Dermis blood vessel endothelial cell (primary cell): ENCODE measurements around the gene EYS. TPM values are rescaled to one million over a fixed set of nuclear protein-coding genes. Genes with fewer than 3 reads are reported as not detected.
"Not testable (repeated sequence)": the region's sequence is repeated elsewhere in the genome, so short reads cannot be mapped to it uniquely, and the experiment has no call there.

Experiments used
- DNase-seq: peaks from one replicate; pipeline ENCODE4 v3.0.0; 2010
- total RNA-seq: library from RNA; depleted of rRNA; stranded (reverse); fragments of >200 nt; gene quantifications from 2 replicates; pipeline ENCODE4 v1.2.3, GENCODE V29; 2014

The EYS gene
- total RNA-seq, 1 donor from 2014 or later: not detected

- no peak for DNase-seq
These were observed 1838.7 kb downstream of the EYS start for GRCh38 chr6:63868351-63868750.

DNA sequence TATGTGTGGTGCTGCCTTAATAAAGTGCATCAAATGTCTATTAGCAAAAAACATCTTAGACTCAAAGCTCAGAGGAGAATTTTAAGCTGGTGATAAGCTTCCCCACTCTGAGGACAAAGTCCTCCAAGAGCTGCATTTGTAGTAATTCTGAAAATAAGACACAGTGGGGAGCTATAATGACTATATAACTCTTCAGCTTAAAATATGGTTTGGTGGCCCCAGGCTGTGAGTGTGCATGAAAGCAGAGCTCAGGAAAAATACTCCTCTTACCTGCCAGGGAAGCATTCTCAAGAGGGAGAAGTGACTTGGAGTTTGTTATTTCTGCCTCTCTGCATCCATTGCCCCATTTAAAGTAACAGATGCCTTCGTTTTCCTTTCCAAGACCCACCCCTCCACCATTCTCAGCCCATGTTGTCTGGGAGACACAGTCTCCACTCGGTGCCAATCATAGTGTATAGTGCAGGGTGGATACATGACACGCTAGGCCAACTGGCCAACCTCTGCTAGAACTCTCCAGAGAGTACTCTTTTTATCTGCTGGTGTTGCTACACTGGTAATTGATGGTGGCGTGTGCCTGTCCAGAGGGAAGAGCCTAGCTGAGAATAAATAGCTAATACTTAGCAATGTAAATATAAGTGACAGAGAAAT lies 1842.2 kb downstream of the EYS start:
- no peak for DNase-seq

- no peak for DNase-seq
These were observed 1843.0 kb downstream of the EYS start for GRCh38 chr6:63864061-63864460.

- DNase-seq: no peak
These were observed 1844.4 kb downstream of the EYS start for GRCh38 chr6:63862486-63863198.

GRCh38 chr6:63859528-63859927 lies 1847.5 kb downstream of the EYS start:
- DNase-seq: no peak

DNA sequence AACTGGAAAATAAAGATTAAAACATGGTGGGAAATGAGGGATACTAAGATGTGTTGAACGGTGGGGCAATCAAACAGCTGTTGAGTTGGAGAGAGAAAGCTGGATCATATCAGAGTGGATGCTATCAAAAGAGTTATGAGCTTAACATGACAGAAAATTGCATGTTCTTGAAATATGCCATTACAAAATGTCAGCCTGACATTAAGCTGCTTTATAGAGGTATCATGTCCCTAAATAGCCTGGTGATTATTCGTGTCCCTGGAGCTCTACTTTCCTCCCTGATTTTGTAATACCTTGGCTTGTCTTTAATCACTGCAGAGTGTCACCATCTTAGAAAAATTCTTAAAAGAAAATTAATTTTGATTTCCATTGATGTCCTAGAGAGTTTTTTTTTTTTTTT lies 1848.3 kb downstream of the EYS start:
- no peak for DNase-seq

GRCh38 chr6:63856271-63856670 lies 1850.8 kb downstream of the EYS start:
- DNase-seq: no peak

DNA sequence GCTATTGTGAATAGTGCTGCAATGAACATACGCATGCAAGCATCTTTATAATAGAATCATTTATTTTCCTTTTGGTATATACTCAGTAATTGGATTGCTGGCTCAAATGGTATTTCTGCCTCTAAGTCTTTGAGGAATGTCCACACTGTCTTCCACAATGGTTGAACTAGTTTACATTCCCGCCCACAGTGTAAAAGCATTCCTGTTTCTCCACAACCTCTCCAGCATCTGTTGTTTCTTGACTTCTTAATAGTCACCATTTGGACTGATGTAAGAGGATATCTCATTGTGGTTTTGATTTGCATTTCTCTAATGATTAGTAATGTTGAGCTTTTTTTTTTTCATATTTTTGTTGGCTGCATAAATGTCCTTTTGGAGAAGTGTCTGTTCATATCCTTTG lies 1862.7 kb downstream of the EYS start:
- DNase-seq: no peak

GRCh38 chr6:63839485-63839884 lies 1867.5 kb downstream of the EYS start:
- DNase-seq: no peak

DNA sequence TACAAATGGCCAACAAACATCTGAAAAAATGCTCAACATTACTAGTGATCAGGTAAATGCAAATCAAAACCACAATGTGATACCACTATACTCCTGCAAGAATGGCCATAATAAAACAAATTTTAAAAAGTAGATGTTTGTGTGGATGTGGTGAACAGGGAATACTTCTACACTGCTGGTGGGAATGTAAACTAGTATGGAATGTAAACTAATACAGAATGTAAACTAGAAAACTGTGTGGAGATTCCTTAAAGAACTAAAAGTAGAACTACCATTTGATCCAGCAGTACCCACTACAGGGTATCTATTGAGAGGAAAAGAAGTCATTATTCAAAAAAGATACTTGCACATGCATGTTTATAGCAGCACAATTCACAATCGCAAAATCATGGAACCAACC lies 1878.3 kb downstream of the EYS start:
- DNase-seq: not testable (repeated sequence)

DNA sequence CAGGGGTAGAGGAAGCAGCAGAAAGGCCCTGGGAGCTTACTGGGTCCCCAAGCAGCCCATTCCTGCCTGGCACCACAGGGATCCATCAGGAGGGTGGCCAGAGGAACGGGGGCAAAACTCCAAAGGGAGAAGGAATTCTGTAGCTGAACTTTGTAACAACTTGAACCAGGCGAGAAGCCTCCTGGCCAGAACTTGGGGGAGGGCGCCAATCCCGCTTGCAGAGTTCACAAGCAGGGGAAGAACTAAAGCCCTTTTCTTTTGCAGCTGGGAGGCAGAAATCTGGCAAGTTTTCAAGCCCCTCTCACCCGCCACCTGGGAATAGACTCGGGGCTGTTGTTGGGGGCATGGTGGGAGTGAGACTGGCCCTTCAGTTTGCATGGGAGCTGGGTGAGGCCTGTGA lies 1882.3 kb downstream of the EYS start:
- DNase-seq: no peak

GRCh38 chr6:63821442-63821841 lies 1885.6 kb downstream of the EYS start:
- DNase-seq: no peak

- DNase-seq: no peak
These were observed 1887.2 kb downstream of the EYS start for GRCh38 chr6:63819831-63820230.

- no peak for DNase-seq
These were observed 1889.5 kb downstream of the EYS start for GRCh38 chr6:63817492-63818050.

DNA sequence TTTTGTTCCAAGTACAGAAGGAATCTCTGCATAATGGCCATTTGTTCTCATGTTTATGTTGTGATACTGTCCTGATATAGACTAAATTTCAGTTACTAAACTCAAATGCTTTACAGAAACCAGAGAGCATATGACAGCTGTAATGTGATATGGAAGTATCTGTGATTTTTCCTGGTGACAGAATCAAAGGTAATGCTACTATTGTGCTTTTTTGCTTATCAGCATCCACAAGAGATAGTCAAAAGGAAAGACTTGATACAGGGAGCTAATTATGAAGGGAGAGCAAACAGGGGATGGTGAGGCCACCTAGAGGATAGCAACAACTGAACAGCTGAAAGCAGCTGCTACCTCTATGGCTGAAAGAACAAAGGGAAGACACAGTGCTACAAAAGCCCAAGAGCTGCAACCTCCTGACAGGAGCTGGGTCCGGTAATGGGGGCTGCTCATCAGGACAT lies 1890.0 kb downstream of the EYS start:
- DNase-seq: peak; percentile 21

DNA sequence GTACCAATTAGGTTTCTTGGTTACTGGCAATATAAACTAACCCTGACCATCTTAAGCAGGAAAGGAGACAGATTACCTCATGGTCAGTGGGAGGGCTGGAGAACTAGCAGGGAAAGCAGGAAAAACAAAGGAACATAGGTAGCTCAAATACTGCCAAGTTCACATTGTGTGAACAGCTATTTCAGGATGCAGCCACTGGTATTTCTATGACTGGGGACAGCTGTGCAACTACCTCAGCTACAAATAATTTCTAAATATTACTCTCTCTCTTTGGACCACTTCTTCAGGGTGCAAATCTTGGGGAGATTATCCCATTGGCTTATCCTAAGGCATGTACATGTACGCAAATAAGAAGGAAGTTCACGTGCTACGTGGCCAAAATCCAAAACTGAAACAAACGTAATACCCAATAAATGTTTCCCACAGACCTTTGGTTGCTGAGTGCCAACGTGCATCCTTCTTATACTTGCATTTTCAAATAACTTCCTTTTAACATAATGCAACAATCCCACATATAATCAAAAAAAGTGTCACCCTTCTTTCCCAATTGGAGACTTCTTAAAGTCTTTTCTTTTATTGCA lies 1890.5 kb downstream of the EYS start:
- DNase-seq: no peak

GRCh38 chr6:63814459-63814858 lies 1892.6 kb downstream of the EYS start:
- no peak for DNase-seq

GRCh38 chr6:63813566-63814120 lies 1893.4 kb downstream of the EYS start:
- DNase-seq: no peak

GRCh38 chr6:63808576-63808975 lies 1898.5 kb downstream of the EYS start:
- no peak for DNase-seq

DNA sequence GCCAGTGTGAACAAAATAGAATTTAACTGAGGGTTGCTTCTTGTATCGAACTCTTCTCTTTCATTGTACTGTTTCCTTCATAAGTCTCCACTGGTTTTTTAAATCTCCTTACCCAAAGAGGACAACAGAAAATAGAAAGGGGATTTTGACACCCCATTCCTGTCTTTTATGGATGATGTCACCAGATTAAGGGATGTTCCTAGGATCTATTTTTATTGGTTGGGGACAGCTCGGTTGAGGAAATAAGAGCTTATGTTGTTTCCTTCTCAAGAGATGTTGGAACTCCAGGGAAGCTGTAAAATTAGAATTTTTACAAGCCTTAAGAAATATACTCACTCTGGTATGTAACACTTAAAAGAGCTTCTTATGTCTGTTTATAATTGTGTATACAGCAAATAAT lies 1900.0 kb downstream of the EYS start:
- peak; percentile 13 for DNase-seq

DNA sequence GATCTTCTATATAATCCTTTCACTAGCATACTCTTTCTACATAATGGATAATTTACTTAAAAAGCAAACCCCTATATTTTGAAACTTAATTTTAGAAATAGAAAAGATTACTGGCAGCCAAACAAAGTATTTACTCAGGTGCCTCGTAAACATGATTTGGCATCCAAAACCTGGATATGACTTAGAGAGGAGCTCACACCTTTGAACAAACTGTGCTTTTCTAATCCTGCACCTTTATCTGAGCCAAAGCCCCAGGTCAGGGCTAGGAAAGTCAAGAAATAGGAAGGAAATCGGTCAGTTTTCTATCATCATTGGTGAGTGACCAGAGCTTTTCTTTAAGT lies 1900.5 kb downstream of the EYS start:
- no peak for DNase-seq

- DNase-seq: peak; percentile 60
These were observed 1901.0 kb downstream of the EYS start for GRCh38 chr6:63805808-63806572.

- peak; percentile 2 for DNase-seq
These were observed 1901.7 kb downstream of the EYS start for GRCh38 chr6:63805345-63805744.
